H1 (cell line): Measurements from ENCODE around the gene USP24.

ENCODE experiments used
- ATF3 ChIP-seq: IDR thresholded peaks from 2 replicates; pipeline ENCODE4 v1.6.1; 2011; ENCODE audit warnings: low read depth, mild to moderate bottlenecking, low read length; ENCODE audit not compliant: insufficient read depth
- CTBP2 ChIP-seq: IDR thresholded peaks from 2 replicates; pipeline ENCODE4 v1.7.0; 2011; ENCODE audit warnings: borderline replicate concordance, mild to moderate bottlenecking, moderate library complexity, mixed read lengths, low read length; ENCODE audit not compliant: insufficient read depth, insufficient read length
- EGR1 ChIP-seq: IDR thresholded peaks from 2 replicates; pipeline ENCODE4 v1.6.1; 2011; ENCODE audit warnings: low read depth, low read length, borderline replicate concordance
- EZH2 ChIP-seq: fragments of 200-600 bp; sonication (generic); IDR thresholded peaks from 2 replicates; pipeline ENCODE4 v1.7.1; 2012; ENCODE audit warnings: low read depth, mild to moderate bottlenecking, moderate library complexity, low read length, inconsistent platforms; ENCODE audit not compliant: severe bottlenecking
- MAX ChIP-seq: IDR thresholded peaks from 2 replicates; pipeline ENCODE4 v1.6.1; 2012; ENCODE audit warnings: inconsistent platforms
- POLR2A ChIP-seq, 2 experiments: IDR thresholded peaks; 1 replicate in 1 of 2; 2 replicates in 1 of 2; pipeline ENCODE4 v1.6.1; 2011; ENCODE audit warnings: low read depth in 2 of 2, low read length in 2 of 2, mild to moderate bottlenecking in 2 of 2; ENCODE audit errors: control extremely low read depth in 1 of 2
- RAD21 ChIP-seq, 2 experiments: IDR thresholded peaks in 1 of 2; conservative IDR thresholded peaks in 1 of 2; 2 replicates each; pipeline ENCODE4 v1.6.1; 2011; ENCODE audit warnings: low read depth in 2 of 2, low read length in 2 of 2, improper control_type of control experiment in 1 of 2, inconsistent platforms in 1 of 2, mild to moderate bottlenecking in 1 of 2, moderate library complexity in 1 of 2
- RFX5 ChIP-seq: IDR thresholded peaks from 2 replicates; pipeline ENCODE4 v1.6.1; 2011; ENCODE audit warnings: low read depth, low read length, improper control_type of control experiment, borderline replicate concordance
- SUZ12 ChIP-seq: fragments of 200-600 bp; sonication (generic); IDR thresholded peaks from 2 replicates; pipeline ENCODE4 v1.6.1; 2012; ENCODE audit warnings: mild to moderate bottlenecking, inconsistent platforms, low read length, moderate library complexity, mixed read lengths
- TAF1 ChIP-seq: IDR thresholded peaks from 2 replicates; pipeline ENCODE4 v1.6.1; 2011; ENCODE audit warnings: mild to moderate bottlenecking, low read depth, low read length
- TF ChIP-seq, protein P1 (sequence below), 3 experiments: IDR thresholded peaks; 1 replicate in 2 of 3; 2 replicates in 1 of 3; pipeline versions ENCODE4 v1.5.1 to v1.6.1; 2011; ENCODE audit warnings: low read length in 3 of 3, mild to moderate bottlenecking in 3 of 3, inconsistent platforms in 2 of 3, low read depth in 1 of 3, moderate library complexity in 1 of 3; ENCODE audit not compliant: insufficient read depth in 1 of 3; ENCODE audit errors: control extremely low read depth in 1 of 3
- TF ChIP-seq, protein P2 (sequence below): IDR thresholded peaks from 2 replicates; pipeline ENCODE4 v1.6.1; 2012; ENCODE audit warnings: low read length, inconsistent platforms

- TF ChIP-seq, protein P1, sequence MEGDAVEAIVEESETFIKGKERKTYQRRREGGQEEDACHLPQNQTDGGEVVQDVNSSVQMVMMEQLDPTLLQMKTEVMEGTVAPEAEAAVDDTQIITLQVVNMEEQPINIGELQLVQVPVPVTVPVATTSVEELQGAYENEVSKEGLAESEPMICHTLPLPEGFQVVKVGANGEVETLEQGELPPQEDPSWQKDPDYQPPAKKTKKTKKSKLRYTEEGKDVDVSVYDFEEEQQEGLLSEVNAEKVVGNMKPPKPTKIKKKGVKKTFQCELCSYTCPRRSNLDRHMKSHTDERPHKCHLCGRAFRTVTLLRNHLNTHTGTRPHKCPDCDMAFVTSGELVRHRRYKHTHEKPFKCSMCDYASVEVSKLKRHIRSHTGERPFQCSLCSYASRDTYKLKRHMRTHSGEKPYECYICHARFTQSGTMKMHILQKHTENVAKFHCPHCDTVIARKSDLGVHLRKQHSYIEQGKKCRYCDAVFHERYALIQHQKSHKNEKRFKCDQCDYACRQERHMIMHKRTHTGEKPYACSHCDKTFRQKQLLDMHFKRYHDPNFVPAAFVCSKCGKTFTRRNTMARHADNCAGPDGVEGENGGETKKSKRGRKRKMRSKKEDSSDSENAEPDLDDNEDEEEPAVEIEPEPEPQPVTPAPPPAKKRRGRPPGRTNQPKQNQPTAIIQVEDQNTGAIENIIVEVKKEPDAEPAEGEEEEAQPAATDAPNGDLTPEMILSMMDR (IDR thresholded peaks at IDR 0.05; ENCODE audit: control extremely low read depth in 1 of 3, insufficient read depth in 1 of 3, low read depth in 1 of 3, low read length in 3 of 3): no peak
- TF ChIP-seq POLR2A (IDR thresholded peaks at IDR 0.05; ENCODE audit: control extremely low read depth in 1 of 2, low read depth in 2 of 2, low read length in 2 of 2) (no peak), TAF1 (no peak), ATF3 (no peak), EGR1 (no peak), RFX5 (no peak), EZH2 (no peak), MAX (no peak), SUZ12 (no peak), RAD21 (IDR thresholded peaks at IDR 0.05 in 1 of 2, conservative IDR thresholded peaks at IDR 0.05 in 1 of 2; ENCODE audit: low read depth in 2 of 2, low read length in 2 of 2) (no peak), CTBP2 (no peak)
- TF ChIP-seq, protein P2, sequence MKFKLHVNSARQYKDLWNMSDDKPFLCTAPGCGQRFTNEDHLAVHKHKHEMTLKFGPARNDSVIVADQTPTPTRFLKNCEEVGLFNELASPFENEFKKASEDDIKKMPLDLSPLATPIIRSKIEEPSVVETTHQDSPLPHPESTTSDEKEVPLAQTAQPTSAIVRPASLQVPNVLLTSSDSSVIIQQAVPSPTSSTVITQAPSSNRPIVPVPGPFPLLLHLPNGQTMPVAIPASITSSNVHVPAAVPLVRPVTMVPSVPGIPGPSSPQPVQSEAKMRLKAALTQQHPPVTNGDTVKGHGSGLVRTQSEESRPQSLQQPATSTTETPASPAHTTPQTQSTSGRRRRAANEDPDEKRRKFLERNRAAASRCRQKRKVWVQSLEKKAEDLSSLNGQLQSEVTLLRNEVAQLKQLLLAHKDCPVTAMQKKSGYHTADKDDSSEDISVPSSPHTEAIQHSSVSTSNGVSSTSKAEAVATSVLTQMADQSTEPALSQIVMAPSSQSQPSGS: no peak
These were observed 59.1 kb downstream of the USP24 start for GRCh38 chr1:55156093-55156492.
